DMS53 treated with DMSO at 0.1 percent for 48 hours (cell line): Measurements from ENCODE around the gene ADORA3.

ENCODE experiments used
- DNase-seq: peaks from one replicate; lab custom pipeline; 2025; ENCODE audit not compliant: unreplicated experiment; lab: John Stamatoyannopoulos, UW

ADORA3 gene

GRCh38 chr1:111476214-111476613 lies 27.2 kb downstream of the ADORA3 start:
- DNase-seq: no peak

GRCh38 chr1:111475701-111476100 lies 27.7 kb downstream of the ADORA3 start:
- DNase-seq: no peak

- DNase-seq: no peak
Measured at GRCh38 chr1:111474521-111474920, 28.9 kb downstream of the ADORA3 start.

- no peak for DNase-seq
Measured at GRCh38 chr1:111474106-111474505, 29.3 kb downstream of the ADORA3 start.

GRCh38 chr1:111471538-111471937 lies 31.9 kb downstream of the ADORA3 start:
- no peak for DNase-seq

- no peak for DNase-seq
Measured at GRCh38 chr1:111471012-111471411, 32.4 kb downstream of the ADORA3 start.

GRCh38 chr1:111470596-111470995 lies 32.8 kb downstream of the ADORA3 start:
- no peak for DNase-seq

- DNase-seq: no peak
Measured at GRCh38 chr1:111469539-111469938, 33.9 kb downstream of the ADORA3 start.

GRCh38 chr1:111468717-111469100 lies 34.7 kb downstream of the ADORA3 start:
- DNase-seq: no peak

- no peak for DNase-seq
Measured at GRCh38 chr1:111467865-111468716, 35.3 kb downstream of the ADORA3 start.

GRCh38 chr1:111466480-111466879 lies 37.0 kb downstream of the ADORA3 start:
- DNase-seq: no peak

- no peak for DNase-seq
Measured at GRCh38 chr1:111465754-111466153, 37.7 kb downstream of the ADORA3 start.

GRCh38 chr1:111463029-111463683 lies 40.3 kb downstream of the ADORA3 start:
- no peak for DNase-seq

- no peak for DNase-seq
Measured at GRCh38 chr1:111462370-111463028, 40.9 kb downstream of the ADORA3 start.

- no peak for DNase-seq
Measured at GRCh38 chr1:111461765-111462164, 41.7 kb downstream of the ADORA3 start.

GRCh38 chr1:111455642-111456031 lies 47.8 kb downstream of the ADORA3 start:
- no peak for DNase-seq

- no peak for DNase-seq
Measured at GRCh38 chr1:111454859-111455641, 48.4 kb downstream of the ADORA3 start.

GRCh38 chr1:111453706-111454105 lies 49.7 kb downstream of the ADORA3 start:
- DNase-seq: no peak

- DNase-seq: no peak
Measured at GRCh38 chr1:111452581-111452980, 50.9 kb downstream of the ADORA3 start.

GRCh38 chr1:111450185-111450584 lies 53.2 kb downstream of the ADORA3 start:
- DNase-seq: no peak

GRCh38 chr1:111449703-111450017 lies 53.8 kb downstream of the ADORA3 start:
- no peak for DNase-seq
